Parathyroid adenoma (tissue), 2 donors: ENCODE measurements around the gene LDHAL6B.

ENCODE experiments used
- H2AFZ ChIP-seq: fragments of 300-600 bp; sonication (generic); one replicate; pipeline ENCODE4 v1.7.0; 2017; ENCODE audit warnings: antibody characterized with exemption, mild to moderate bottlenecking
- H3K27ac ChIP-seq: fragments of 300-600 bp; sonication (generic); one replicate; pipeline ENCODE4 v1.7.0; 2017
- H3K27me3 ChIP-seq: fragments of 300-600 bp; sonication (generic); one replicate; pipeline ENCODE4 v1.7.0; 2017; ENCODE audit warnings: low read length; ENCODE audit not compliant: control insufficient read depth, insufficient read depth
- H3K36me3 ChIP-seq: fragments of 300-600 bp; sonication (generic); one replicate; pipeline ENCODE4 v1.7.0; 2017; ENCODE audit warnings: low read length; ENCODE audit not compliant: control insufficient read depth, insufficient read depth
- H3K4me1 ChIP-seq: fragments of 300-600 bp; sonication (generic); one replicate; pipeline ENCODE4 v1.7.0; 2017; ENCODE audit warnings: control low read depth
- H3K4me2 ChIP-seq: fragments of 300-600 bp; sonication (generic); one replicate; pipeline ENCODE4 v1.7.0; 2017; ENCODE audit warnings: low read length
- H3K4me3 ChIP-seq: fragments of 300-600 bp; sonication (generic); one replicate; pipeline ENCODE4 v1.7.0; 2017; ENCODE audit warnings: low read depth, low read length
- H3K79me2 ChIP-seq: fragments of 300-600 bp; sonication (generic); one replicate; pipeline ENCODE4 v1.7.0; 2017; ENCODE audit warnings: control low read depth
- H3K9ac ChIP-seq: fragments of 300-600 bp; sonication (generic); one replicate; pipeline ENCODE4 v1.7.0; 2017; ENCODE audit warnings: mild to moderate bottlenecking
- H3K9me3 ChIP-seq: fragments of 300-600 bp; sonication (generic); one replicate; pipeline ENCODE4 v1.7.0; 2017; ENCODE audit warnings: low read length; ENCODE audit not compliant: control insufficient read depth
- TF ChIP-seq, protein P1 (sequence below): fragments of 300-600 bp; sonication (generic); IDR thresholded peaks from one replicate; pipeline ENCODE4 v1.7.0; 2017; ENCODE audit warnings: antibody characterized with exemption, mild to moderate bottlenecking
- donor health status: primary hyperparathyroidism.

Gene LDHAL6B

DNA sequence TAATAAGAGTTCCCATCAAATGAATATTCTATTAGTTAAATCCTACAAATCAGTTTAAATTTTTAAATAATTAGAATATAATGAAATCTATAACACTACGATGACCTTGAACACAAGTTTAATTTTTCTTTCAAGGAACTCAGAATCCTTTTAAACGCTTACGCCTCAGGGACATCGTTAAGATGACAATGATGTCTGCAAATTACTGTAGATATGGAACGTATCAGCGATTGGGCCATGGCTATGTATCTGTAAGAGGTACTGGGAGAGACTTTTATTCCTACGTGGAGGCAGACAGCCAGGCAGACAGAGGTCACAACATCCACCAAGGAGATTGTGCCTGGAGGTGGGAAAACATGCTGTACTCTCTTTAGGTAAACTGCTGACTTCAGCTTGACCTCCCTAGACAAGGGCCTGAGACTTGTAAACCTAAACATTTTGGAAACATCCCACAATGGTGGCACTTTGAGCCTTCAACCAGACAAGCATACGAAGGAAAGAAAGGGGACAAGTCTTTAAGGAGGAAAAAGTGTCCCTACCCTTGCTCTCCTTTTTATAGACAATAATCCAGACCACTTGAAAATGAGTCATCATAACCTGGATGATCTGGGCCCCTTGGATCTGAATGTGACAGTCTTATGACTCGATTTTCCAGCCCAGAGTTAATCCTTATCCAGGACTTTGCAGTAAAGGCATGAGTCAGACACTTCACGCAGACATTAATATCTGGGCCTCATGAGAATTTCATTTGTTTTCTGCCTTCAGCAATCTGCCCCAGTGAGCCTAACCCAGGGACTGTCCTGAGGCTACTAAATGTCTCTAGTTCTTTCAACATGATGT lies 6.8 kb upstream of the LDHAL6B start:
- Histone ChIP-seq H3K27ac (no peak overlapping the region), H3K27me3 (no peaks in the 10 kb centered on the region), H3K4me2 (no peak overlapping the region), H3K4me1 (no peaks in the 10 kb centered on the region), H2AFZ (no peak overlapping the region), H3K9me3 (no peaks in the 10 kb centered on the region), H3K9ac (no peak overlapping the region), H3K4me3 (no peak overlapping the region), H3K36me3 (no peaks in the 10 kb centered on the region), H3K79me2 (no peaks in the 10 kb centered on the region)
- TF ChIP-seq, protein P1, sequence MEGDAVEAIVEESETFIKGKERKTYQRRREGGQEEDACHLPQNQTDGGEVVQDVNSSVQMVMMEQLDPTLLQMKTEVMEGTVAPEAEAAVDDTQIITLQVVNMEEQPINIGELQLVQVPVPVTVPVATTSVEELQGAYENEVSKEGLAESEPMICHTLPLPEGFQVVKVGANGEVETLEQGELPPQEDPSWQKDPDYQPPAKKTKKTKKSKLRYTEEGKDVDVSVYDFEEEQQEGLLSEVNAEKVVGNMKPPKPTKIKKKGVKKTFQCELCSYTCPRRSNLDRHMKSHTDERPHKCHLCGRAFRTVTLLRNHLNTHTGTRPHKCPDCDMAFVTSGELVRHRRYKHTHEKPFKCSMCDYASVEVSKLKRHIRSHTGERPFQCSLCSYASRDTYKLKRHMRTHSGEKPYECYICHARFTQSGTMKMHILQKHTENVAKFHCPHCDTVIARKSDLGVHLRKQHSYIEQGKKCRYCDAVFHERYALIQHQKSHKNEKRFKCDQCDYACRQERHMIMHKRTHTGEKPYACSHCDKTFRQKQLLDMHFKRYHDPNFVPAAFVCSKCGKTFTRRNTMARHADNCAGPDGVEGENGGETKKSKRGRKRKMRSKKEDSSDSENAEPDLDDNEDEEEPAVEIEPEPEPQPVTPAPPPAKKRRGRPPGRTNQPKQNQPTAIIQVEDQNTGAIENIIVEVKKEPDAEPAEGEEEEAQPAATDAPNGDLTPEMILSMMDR: no peak

DNA sequence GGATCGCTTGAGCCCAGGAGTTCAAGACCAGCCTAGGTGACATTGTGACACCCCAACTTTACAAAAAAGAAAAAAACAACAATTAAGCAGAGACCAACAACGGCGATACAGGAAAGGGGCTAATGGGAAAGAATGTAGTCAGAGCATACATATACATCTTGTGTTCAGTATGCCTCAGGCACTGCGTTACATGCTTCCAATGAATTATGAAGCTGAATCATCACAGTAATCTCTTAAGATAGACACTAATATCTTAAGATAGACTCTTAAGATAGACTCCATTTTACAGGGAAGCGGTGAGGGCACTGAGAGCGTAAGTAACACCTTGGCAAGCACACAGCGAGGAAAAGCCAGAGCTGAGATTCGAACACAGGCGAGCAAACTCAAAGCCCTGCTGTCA lies 6.1 kb upstream of the LDHAL6B start:
- no peak overlapping the region for H3K4me3 ChIP-seq
- H2AFZ ChIP-seq: no peak overlapping the region
- no peaks in the 10 kb centered on the region for H3K27me3 ChIP-seq
- TF ChIP-seq, protein P1: no peak
- H3K9me3 ChIP-seq: no peaks in the 10 kb centered on the region
- no peaks in the 10 kb centered on the region for H3K4me1 ChIP-seq
- no peaks in the 10 kb centered on the region for H3K36me3 ChIP-seq
- H3K4me2 ChIP-seq: no peak overlapping the region
- H3K79me2 ChIP-seq: no peaks in the 10 kb centered on the region
- H3K27ac ChIP-seq: no peak overlapping the region
- H3K9ac ChIP-seq: no peak overlapping the region

DNA sequence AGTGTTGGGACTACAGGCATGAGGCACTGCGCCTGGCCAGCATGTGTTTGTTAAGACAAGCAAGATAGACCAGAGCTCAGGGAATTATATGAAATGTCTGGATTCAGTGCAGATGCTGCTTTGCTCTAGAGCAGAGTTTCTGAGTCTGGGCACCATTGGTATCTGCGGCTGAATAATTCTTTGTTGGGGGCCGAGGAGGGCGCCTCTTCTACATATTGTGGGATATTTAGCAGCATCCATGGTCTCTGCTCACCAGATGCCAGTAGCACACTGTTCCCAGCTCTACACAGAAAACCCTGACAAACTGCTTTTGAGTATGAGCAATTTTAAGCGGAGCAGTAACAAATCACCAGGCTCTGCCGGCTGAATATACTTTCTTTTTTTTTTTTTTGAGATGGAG lies 3.6 kb upstream of the LDHAL6B start:
- Histone ChIP-seq H3K4me2 (no peak overlapping the region), H3K79me2 (no peaks in the 10 kb centered on the region), H3K36me3 (no peaks in the 10 kb centered on the region), H3K4me3 (no peak overlapping the region), H3K4me1 (no peaks in the 10 kb centered on the region), H3K27ac (no peak overlapping the region), H2AFZ (no peak overlapping the region), H3K27me3 (no peaks in the 10 kb centered on the region), H3K9ac (no peak overlapping the region), H3K9me3 (no peaks in the 10 kb centered on the region)
- TF ChIP-seq, protein P1: no peak

DNA sequence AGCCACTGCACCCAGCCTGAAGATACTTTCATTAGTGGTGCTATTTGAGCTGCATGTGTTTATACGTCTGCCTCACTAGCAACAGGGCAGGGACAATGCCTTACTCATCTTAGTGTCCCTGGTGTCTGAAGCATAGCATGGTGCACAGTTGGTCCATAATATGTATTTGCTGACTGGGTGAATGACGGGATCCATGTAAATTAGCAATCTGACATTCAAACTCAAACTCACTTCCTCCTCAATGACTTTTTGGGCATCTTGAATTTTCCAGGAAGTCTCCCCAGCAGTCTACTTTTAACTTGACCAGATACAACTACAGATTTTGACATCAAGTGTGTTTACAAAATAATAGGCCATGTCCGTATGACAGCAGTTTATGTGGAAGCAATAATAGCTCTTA lies 3.0 kb upstream of the LDHAL6B start:
- Histone ChIP-seq H3K27me3 (no peaks in the 10 kb centered on the region), H3K9ac (no peak overlapping the region), H2AFZ (no peak overlapping the region), H3K27ac (no peak overlapping the region), H3K9me3 (no peaks in the 10 kb centered on the region), H3K36me3 (no peaks in the 10 kb centered on the region), H3K4me2 (no peak overlapping the region), H3K79me2 (no peaks in the 10 kb centered on the region), H3K4me1 (no peaks in the 10 kb centered on the region), H3K4me3 (no peak overlapping the region)
- TF ChIP-seq, protein P1: no peak
